ENCODE results near the gene RPE.
A peak's percentile ranks its signal among the peaks of the same experiment; 100 is the strongest.

RPE gene

DNA sequence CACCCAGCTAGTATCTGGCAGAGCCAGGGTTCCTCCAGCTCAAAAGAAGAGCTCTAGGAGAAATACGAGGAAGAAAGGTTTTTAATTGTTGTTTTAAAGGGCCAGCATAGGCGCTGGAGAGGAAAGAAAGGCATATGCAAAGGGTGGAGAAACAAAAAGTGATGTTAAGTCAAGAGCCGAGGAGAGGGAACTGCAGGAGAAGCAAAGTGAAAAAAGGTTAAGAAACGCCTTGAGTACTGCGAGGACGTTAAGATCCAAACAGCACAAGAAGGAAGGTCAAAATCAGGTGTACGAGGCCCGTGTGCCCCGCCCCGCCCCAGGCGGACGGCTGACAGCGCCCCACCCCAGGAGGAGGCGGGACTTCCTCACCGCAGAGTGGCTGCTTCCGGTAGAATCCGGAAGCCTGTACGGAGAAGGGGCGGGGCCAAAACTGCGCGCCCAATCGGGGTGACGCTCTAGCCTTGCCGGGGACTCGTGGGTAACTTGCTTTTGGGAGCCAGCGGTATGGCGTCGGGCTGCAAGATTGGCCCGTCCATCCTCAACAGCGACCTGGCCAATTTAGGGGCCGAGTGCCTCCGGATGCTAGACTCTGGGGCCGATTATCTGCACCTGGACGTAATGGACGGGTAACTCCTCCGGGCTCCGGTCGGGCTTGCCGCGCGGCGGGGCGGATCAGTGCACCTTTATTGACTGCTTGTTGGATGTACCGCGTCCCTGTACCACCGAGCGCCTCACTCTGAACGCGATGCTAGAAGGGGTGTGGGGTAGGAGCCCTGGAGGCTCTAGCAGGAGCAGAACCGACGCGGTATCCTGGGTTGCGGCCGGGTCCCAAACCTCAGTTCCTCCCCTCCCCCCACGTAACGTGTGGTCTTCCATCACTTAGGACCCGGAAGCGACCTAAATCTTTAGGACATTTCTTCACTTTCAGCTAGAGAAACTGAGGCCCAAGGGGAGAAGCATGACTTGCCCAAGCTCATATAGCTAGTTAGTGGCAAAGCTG, at the start of gene RPE:
RPE (plus strand) TSS at position 481 of the 1,000 bp plus-strand sequence; CDS start at position 505, 24 bp downstream.
- peak; percentile 95 for DNase-seq (ENCODE audit: low read depth, low spot score)

DNA sequence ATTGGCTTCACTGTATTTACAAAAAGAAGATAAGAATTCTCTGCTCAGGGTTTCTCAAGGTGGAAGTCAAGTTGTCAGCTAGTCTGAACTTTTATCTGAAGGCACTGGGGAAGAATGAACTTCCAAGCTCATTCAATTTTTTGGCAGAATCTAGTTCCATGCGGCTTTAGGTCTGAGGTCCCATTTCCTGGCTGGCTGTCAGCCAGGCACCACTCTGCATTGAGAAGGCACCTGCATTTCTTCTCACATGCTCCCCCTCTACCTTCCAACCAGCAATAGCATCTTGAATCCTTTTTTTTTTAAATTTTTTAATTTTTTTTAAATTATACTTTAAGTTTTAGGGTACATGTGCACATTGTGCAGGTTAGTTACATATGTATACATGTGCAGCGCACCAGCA, 46.2 kb upstream of the RPE start:
- DNase-seq (ENCODE audit: low read depth, low spot score), result no peak

DNA sequence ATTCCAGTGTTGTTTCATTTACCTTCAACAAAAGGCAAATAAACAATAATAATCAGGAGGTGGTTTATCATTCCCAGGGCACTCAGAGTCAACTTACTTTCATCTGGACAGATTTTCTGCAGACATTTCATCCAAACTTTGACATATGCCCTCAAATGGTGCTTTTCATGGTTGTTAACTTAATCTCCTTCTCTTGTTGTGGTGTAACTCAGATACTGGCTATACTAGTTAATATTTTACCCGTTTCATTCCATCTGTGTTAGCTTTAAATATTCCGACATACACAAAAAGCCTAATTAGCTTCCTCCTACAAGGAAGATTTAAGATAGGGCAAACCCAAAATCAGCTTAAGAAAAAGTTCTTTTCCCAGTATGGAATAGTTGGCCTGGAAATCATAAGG, 44.4 kb upstream of the RPE start:
- DNase-seq (ENCODE audit: low read depth, low spot score), result no peak

DNA sequence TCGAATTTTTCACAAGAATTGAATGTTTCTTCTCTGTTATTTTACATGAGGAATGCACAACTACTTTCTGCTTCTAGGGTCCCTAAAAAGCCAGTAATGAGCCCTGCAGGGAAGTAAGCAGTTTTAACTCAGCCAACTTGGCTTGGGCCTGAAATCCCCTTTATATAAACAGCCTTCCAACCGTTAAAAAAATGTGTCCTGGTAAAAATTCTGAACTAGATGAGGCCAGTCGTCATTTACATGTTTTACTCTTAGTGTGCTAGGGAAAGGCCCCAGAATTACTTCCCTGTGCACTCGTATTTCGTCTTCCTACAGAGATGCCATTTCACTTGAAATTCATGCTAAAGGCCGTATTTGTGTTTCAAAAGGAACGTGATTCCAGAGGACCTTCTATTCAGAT, 42.4 kb upstream of the RPE start:
- DNase-seq (ENCODE audit: low read depth, low spot score), result no peak

DNA sequence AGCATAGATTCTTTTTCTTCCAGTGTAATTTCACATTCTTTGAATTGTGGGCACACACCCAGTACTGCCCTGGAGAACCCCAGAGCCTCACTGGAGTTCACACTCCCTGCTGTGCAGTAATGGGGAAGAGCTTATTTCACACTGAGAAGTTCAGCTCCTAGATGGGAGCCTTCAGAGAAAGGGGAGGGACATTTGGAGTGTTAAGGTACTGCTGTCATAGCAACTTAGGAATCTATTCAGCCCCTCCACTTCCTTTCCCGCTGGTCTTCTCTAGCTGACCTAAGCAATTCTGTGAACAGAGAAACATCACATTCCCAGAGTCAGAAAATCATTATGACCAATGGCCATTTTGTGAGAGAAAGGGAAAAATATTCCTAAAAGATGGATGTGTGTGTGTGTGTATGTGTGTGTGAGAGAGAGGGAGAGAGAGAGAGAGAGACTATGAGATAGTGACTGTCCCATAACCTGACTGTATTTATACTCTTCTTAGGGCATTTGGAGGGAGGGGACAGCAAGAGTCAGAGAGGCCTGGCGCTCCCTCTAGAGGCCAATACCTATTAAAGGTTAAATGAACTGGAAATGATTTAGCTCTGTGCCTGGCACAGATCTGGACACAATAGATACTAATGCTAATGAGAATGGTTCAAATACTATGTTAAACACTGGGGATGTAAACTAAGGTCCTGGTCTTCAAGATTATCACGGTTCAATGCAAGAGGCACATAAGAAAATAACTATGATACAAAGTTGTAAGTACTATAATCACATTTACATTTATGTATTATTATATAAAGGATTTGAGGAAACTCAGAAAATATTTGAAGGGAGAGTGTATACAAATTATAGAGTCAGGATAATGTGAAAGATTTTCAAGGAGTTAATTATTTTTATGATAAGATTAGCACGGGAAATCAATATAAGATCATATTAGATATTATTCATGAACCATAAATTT, 41.5 kb upstream of the RPE start:
- no peak for DNase-seq (ENCODE audit: low read depth, low spot score)

DNA sequence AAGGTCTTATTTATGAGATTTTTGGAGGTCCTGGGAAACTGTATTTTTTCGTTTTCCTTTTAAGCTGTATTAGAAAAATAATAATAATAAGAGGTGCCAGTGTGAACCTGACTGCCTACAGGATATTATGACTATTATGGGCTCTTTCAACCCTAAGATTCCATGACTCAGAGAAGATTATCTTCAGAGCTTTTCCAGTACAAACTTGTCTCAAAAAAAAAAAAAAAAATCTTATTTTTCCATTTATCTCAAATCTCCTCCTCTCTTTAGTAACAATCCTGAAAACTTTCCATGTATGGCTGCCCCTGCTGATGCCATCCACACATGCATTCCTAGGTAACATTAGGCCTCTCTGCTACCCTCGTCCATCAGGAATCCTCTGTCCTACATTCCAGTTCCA, 36.7 kb upstream of the RPE start:
- no peak for DNase-seq (ENCODE audit: low read depth, low spot score)

DNA sequence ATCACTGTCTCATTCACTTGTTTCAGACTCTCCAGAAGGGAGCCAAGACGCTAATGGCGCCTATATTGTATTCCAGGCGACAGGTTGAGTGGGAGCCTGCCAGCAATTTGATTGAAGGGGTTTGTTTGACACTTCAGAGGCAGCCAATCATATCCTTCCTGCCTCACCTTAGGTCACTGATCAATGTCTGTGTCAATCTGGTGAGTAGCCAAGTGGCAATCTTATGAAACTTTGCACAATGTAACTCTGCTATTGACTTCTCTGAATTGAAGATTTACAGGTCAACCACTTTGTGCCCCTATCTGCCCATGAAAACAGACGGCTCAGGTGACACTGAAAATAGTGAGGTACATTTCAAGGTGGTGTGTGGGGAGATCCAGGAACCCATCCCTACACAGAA, 32.7 kb upstream of the RPE start:
- DNase-seq (ENCODE audit: low read depth, low spot score), result no peak

DNA sequence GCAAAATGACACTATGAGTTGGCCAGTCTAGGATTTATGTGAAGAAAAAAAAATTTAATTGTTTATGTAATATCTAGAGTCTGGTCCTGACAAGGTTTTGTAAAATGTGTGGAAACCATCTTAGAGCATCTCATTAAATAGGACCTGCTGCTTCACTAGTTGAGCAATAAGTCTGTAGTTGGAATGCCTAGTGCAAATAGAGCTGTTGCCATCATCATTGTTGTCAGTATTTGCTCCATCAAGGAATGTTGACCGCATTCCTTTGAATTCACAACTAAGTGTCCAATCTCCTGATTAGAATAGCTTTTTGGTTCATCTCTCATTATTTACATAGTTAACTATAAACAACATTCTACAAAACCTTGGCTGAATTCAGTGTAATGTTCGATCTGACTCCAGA, 32.2 kb upstream of the RPE start:
- no peak for DNase-seq (ENCODE audit: low read depth, low spot score)

DNA sequence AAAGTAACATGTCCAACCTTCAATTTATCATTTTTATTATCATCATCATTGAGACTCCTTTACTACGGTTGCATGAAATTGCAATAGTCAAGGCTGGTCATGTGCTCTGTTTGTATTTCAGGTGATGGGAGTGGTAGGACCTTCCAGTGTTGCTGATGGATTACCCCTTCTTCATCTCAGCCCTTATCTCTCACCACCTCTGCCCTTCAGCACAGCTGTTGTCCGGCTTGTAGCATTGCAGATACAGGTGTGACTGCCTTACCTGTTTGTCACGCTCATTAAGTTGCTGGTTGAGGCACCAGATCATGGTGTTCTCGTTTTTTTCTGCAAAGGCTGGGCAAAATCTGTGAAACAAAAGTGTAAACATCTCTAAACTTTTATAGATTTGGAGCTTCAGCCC, 31.7 kb upstream of the RPE start:
- no peak for DNase-seq (ENCODE audit: low read depth, low spot score)

DNA sequence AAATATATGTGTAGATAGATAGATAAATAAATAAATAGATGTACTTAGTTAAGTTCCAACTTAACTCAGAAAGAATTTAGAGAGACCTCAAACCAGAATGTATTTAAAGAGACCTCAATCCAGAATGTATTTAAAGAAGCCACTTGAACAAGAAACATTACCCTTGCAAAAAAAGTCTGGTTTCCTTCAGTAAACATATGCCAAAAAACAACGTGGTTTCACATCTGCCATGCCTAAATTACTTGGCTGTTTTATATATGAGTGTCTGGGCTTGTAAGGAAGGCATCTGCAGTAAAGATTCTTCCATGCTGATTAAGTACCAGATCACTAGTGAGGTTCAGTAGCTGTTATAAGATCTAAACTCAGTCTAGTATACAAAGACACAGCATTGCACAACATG, 29.1 kb upstream of the RPE start:
- no peak for DNase-seq (ENCODE audit: low read depth, low spot score)

DNA sequence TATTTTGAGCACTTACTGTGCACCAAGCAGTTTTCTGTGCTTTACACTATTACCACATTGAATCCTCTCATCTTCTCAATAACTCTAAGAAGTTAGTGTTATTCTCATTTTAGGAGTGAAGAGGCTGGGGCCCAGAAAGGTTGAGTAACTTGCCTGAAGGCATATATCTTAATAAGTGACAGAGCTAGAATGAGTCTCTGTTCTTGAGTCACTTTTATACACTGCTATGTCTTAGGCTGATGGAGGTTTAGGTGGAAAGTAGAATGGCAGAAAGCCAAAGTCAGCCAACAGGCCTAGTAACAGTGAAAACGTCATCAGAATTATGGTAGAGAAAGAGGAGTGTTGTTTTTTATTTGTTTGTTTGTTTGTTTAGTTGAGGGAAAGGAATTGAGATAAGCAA, 27.9 kb upstream of the RPE start:
- DNase-seq (ENCODE audit: low read depth, low spot score), result no peak

DNA sequence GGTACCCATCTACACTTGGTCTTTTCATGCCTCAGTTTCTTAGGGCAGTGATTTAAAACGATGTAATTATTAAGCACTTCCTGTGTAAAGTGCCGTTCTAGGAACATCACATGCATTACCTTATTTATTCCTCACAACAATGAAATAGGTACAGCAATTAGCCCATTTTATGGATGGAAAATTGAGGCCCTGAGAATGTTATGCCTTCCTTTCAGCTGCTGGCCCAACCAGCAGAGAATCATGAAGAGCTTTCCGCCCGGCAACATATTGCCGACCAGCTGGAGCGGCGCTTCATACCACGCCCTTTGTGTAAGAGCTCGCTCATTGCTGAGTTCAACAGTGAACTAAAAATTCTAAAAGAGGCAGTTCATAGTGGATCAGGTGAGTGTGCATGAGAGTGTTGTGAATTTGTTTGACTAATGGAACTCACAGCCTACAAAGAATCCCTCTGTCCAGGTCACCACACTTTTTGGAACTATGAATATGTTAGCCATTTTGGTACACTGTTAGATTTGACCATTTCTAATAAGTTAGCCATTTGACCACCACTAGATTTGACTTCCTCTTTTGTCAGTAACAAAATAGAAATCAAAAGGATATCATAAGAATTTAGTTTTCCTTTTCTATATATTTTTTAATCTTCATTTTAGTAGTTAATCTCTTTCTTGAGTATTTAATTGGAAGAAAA, 25.6 kb upstream of the RPE start:
- no peak for DNase-seq (ENCODE audit: low read depth, low spot score)

DNA sequence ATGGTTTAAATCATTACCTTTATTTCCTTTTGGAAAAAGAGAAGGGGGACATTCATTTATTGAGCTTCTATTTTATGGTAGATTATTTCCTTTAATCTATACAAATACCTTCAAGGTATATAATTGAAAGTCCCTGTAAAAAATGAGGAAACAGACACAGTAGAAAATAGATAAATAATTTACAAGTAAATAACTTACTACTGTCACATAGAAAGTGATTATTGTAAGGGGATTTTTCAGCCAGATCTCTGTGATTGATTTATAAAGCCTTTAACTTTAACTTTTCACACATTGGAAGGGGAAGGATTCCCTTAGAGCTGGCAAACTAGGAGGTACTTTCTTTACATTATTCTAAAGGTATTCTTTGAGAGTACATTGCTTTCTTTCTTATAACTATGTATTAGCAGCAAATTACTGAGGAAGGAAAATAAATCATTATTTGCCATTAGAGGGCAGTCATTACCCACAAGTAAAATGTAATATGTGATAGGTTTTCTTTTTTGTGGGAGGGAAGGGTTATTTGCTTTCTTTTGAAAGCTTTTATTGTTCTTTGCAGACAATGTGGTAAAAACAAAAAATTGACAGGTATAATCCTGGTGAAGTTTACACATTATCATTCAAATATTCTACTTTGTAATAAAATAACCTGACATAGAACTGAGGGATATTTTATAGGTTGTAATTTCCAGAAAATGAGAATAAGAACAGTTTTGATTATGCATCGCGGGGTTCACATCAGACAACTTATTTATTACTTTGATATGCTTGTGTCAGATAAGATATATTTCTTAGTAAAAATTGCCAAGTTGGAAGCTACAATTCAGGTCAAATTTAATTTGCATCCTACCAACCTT, 24.8 kb upstream of the RPE start:
- DNase-seq (ENCODE audit: low read depth, low spot score), result no peak

DNA sequence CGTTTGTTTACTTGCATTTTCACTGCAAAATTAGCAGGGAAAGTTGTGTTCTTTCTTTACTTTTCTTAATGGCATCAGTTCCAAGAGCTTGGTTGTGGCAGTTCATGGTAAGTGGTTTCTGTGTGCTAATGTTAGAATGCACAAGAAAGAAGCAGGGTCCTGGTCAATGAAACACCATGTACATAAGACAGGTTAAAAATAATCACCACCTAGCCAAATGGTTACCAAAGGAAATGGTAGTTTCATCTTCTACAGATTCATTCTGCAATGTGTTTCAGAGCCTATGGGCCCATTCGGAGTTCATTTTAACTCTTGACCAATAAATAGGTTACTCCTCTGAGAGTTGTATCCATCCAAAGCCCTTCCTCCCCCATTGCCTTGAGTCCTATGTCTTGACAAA, 18.1 kb upstream of the RPE start:
- no peak for DNase-seq (ENCODE audit: low read depth, low spot score)

DNA sequence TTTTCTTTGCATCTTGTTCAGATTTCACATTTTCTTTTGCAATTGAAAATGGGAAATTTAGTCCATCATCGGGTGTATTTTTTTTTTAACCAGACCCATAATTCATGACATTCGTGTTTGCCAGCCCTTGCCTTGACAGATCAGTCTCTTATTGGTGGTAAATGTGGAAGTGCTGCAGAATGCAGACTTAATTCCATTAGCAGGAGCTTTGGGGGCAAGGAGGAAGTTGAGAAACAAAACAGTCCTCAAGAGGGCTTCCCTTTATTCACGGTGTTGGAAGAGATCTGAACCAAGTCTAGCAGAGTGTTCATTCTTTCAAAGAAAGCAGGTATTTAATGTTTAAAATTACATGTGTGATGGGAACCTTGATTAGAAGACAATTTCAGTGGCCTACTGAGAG, 16.6 kb upstream of the RPE start:
- no peak for DNase-seq (ENCODE audit: low read depth, low spot score)

DNA sequence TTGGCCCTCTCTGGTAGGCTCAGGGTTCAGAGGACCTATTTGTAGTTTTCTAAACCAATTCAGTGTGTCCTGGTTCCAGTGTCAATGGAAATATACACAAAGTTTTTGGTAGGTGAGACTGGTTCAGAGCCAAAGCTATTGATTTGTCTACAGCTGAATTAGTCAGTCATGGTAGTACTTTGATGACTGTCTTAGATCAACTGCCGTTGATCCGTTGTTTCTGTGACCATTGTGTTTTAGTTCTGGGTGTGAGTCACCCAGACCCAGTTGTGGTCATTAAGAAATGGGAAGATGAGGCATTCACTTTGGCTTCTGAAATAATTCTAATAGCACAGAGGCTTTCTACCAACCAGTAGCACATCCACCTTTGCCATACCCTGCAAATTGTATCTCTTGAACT, 16.0 kb upstream of the RPE start:
- no peak for DNase-seq (ENCODE audit: low read depth, low spot score)

DNA sequence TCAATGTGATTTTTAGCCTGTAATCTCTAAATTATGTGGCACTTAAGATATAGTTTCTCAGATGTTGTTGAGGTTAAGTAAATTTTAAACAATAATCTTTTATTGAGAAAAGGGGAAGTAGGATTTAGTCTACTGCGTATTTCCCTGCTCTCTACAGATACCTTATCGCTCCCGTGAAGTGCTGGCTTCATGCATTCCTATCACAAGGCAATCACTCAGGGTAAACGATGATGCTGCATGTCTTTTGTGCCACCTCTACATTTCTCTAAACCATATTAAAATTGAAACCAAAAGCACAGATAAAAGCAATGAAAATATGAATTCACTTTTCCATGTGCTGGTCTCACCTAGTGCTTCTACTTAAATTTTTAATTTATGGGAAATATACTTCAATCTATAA, 14.4 kb upstream of the RPE start:
- no peak for DNase-seq (ENCODE audit: low read depth, low spot score)

DNA sequence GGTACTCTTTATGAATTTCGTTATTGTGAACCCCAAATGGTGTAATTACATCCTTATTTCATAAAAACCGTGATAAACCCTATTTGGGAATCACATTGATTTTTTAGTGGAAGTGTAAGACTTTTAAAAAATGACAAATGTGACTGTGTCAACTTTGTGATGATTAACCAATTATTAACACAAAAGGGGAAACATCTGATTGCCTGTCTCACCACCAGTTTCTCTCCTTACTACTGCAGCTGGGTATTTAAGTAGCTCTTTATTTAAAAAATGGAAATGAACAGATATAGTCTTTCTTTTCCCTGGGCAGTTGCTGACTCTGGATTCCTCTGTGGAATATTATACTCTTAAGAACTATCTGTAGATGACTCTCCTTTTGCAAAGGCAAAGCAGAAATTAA, 11.6 kb upstream of the RPE start:
- no peak for DNase-seq (ENCODE audit: low read depth, low spot score)

DNA sequence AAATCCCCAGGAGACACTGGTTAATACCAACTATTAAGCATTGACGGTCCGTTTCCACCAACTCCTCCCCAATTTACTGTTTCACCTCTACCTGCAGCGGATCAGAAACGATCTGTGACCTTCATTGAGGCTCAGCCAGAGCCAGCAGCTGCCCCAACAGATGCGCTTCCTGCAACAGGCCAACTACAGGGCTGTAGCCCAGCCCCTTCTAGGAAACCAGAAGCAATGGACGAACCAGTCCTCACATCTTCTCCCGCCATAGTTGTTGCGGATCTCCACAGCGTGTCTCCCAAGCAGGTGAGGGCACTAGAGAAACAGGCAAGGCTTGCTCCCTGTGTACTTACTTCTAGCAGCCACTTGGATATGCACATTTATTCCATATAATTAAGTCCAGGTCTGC, 8.5 kb upstream of the RPE start:
- DNase-seq (ENCODE audit: low read depth, low spot score), result no peak

DNA sequence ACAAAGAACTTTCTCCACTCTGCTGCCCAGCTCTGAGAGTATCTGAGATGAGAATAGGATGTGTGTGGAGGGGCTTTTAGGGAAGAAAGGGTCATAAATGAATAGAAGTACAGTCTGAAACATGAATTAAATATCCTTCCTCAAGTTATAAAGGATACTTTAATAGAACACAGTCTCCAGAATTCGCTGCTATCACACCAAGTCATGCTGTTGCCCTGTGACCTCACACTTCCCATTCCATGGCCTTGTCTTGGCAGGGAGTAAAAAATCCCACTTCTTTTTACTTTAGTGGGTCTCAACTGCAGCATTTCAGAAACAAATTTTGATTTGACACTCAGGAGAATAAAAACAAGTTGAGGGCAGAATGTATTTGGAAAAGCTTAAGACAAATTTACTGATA, 3.8 kb upstream of the RPE start:
- no peak for DNase-seq (ENCODE audit: low read depth, low spot score)

Data from activated naive CD8-positive, alpha-beta T cell treated with anti-CD3 and anti-CD28 coated beads, Interleukin-2, amount 50 U/mL, for 16 hours (primary cell).